SKM-1 treated with dmso at 0.1 percent for 144 hours (cell line): ENCODE data around the gene CCDC122.
A peak's percentile ranks its signal among the peaks of the same experiment; 100 is the strongest.
"Not testable (repeated sequence)": the region's sequence is repeated elsewhere in the genome, so short reads cannot be mapped to it uniquely, and the experiment has no call there.

ENCODE experiments used
- DNase-seq: peaks from one replicate; lab custom pipeline; 2025; ENCODE audit not compliant: unreplicated experiment; lab: John Stamatoyannopoulos, UW

The CCDC122 gene

GRCh38 chr13:43877766-43878165 is 1.8 kb downstream of the CCDC122 start:
- DNase-seq = no peak

GRCh38 chr13:43877326-43877725 is 2.2 kb downstream of the CCDC122 start:
- DNase-seq = no peak

GRCh38 chr13:43876366-43876765 is 3.2 kb downstream of the CCDC122 start:
- no peak for DNase-seq

GRCh38 chr13:43874504-43875092 is 4.9 kb downstream of the CCDC122 start:
- DNase-seq = peak; percentile 29

GRCh38 chr13:43872181-43872580 is 7.4 kb downstream of the CCDC122 start:
- no peak for DNase-seq

GRCh38 chr13:43865892-43866291 is 13.6 kb downstream of the CCDC122 start:
- no peak for DNase-seq

GRCh38 chr13:43864921-43865320 is 14.6 kb downstream of the CCDC122 start:
- DNase-seq = no peak

- no peak for DNase-seq
These were observed 17.7 kb downstream of the CCDC122 start for GRCh38 chr13:43861863-43862262.

GRCh38 chr13:43852923-43853404 is 26.6 kb downstream of the CCDC122 start:
- DNase-seq = no peak

- no peak for DNase-seq
These were observed 28.7 kb downstream of the CCDC122 start for GRCh38 chr13:43850873-43851272.

- peak; percentile 95 for DNase-seq
These were observed 31.4 kb downstream of the CCDC122 start for GRCh38 chr13:43848001-43848649.

- no peak for DNase-seq
These were observed 32.9 kb downstream of the CCDC122 start for GRCh38 chr13:43846496-43847158.

GRCh38 chr13:43838909-43839308 is 40.6 kb downstream of the CCDC122 start:
- DNase-seq = no peak

- no peak for DNase-seq
These were observed 43.8 kb downstream of the CCDC122 start for GRCh38 chr13:43835701-43836100.

- DNase-seq = no peak
These were observed 48.5 kb downstream of the CCDC122 start for GRCh38 chr13:43831088-43831487.

GRCh38 chr13:43830497-43830881 is 49.1 kb downstream of the CCDC122 start:
- peak; percentile 83 for DNase-seq

GRCh38 chr13:43824656-43825055 is 54.9 kb downstream of the CCDC122 start:
- not testable (repeated sequence) for DNase-seq

- no peak for DNase-seq
These were observed 56.6 kb downstream of the CCDC122 start for GRCh38 chr13:43822969-43823368.

- DNase-seq = no peak
These were observed 63.1 kb downstream of the CCDC122 start for GRCh38 chr13:43816401-43816889.

- no peak for DNase-seq
These were observed 64.3 kb downstream of the CCDC122 start for GRCh38 chr13:43815204-43815603.

- no peak for DNase-seq
These were observed 70.9 kb downstream of the CCDC122 start for GRCh38 chr13:43808676-43809075.

GRCh38 chr13:43805681-43806128 is 73.8 kb downstream of the CCDC122 start:
- DNase-seq = no peak
